Measurements from ENCODE around the gene PCNX1.

GRCh38 chr14:71115306-71115705 lies 208.0 kb downstream of the PCNX1 start:
- TF ChIP-seq CTCF (IDR thresholded peaks at IDR 0.05; ENCODE audit: insufficient read depth, low read length, poor library complexity, severe bottlenecking) (no peak), EZH2phosphoT487 (conservative IDR thresholded peaks at IDR 0.05; ENCODE audit: low read length) (no peak)

Measured in SU-DHL-6 (cell line).